Measurements from ENCODE around the gene NKX6-1. TPM values are rescaled to one million over a fixed set of nuclear protein-coding genes. Genes with fewer than 3 reads are reported as not detected.

Gene NKX6-1
- polyA plus RNA-seq, 1 of the 3 experiments (the other 2 are of a cell fraction), result not detected

- Histone ChIP-seq H3K4me1 (ENCODE audit: control insufficient read depth in 1 of 2, insufficient read depth in 2 of 2, low read depth in 1 of 2, low read length in 1 of 2) (no peaks in the 10 kb centered on the region), H3K4me3 (ENCODE audit: low read depth in 2 of 2, low read length in 1 of 2) (no peak overlapping the region), H3K27me3 (ENCODE audit: insufficient read depth) (peaks cover 31% of the 10 kb centered on the region; the same call in 1 of the 2 replicates), H3K9me2 (no peaks in the 10 kb centered on the region), H3F3A (replicated peaks; ENCODE audit: insufficient read depth) (no peaks in the 10 kb centered on the region), H3K4me2 (no peak overlapping the region), H3K36me3 (replicated peaks in 1 of 2; ENCODE audit: control insufficient read depth in 1 of 2, insufficient read depth in 2 of 2, low read length in 1 of 2) (no peaks in the 10 kb centered on the region), H2AFZ (ENCODE audit: low read depth) (no peak overlapping the region), H3K9ac (no peak overlapping the region), H3K9me3 (no peaks in the 10 kb centered on the region), H3K79me2 (ENCODE audit: insufficient read depth) (no peaks in the 10 kb centered on the region), H4K20me1 (ENCODE audit: insufficient read depth) (no peaks in the 10 kb centered on the region), H3K27ac (ENCODE audit: low read depth in 2 of 2, low read length in 1 of 2) (no peak overlapping the region)
- CTCF ChIA-PET, result interaction anchor here (1.0 to 1.6 kb wide), 4 partner anchors 9 to 870 kb away, joined by 3 to 4 read pairs (median 4); no protein-coding TSS in a partner anchor
- no peak for TF ChIP-seq CHD2 (IDR thresholded peaks at IDR 0.05; ENCODE audit: low read length, partially characterized antibody)
- no peak for TF ChIP-seq EP300 (IDR thresholded peaks at IDR 0.05; ENCODE audit: borderline replicate concordance in 1 of 2, low read depth in 1 of 2, low read length in 1 of 2)
- TF ChIP-seq EZH2phosphoT487 (IDR thresholded peaks at IDR 0.05; ENCODE audit: borderline replicate concordance, low read depth), result no peak
- TF ChIP-seq MAX (IDR thresholded peaks at IDR 0.05; ENCODE audit: low read depth), result no peak
- TF ChIP-seq FOXM1 (IDR thresholded peaks at IDR 0.05; ENCODE audit: low read depth), result no peak
- 11% methylated on average over 5 of the region's 5 CpGs for WGBS (ENCODE audit: low lambda C conversion rate)
- POLR2A ChIA-PET, result no interaction called here
- no peak for DNase-seq
Measured at GRCh38 chr4:84512277-84512676, 13.2 kb upstream of the NKX6-1 start.

- H3K27ac ChIP-seq (ENCODE audit: low read depth in 2 of 2, low read length in 1 of 2), result no peak overlapping the region
- no peak overlapping the region for H2AFZ ChIP-seq (ENCODE audit: low read depth)
- no peaks in the 10 kb centered on the region for H4K20me1 ChIP-seq (ENCODE audit: insufficient read depth)
- H3F3A ChIP-seq (replicated peaks; ENCODE audit: insufficient read depth), result no peaks in the 10 kb centered on the region
- POLR2A ChIA-PET, result no interaction called here
- no peak for DNase-seq
- no peak overlapping the region for H3K4me2 ChIP-seq
- H3K36me3 ChIP-seq (replicated peaks in 1 of 2; ENCODE audit: control insufficient read depth in 1 of 2, insufficient read depth in 2 of 2, low read length in 1 of 2), result no peaks in the 10 kb centered on the region
- H3K9ac ChIP-seq, result no peak overlapping the region
- H3K9me2 ChIP-seq, result no peaks in the 10 kb centered on the region
- no peak overlapping the region for H3K4me3 ChIP-seq (ENCODE audit: low read depth in 2 of 2, low read length in 1 of 2)
- H3K4me1 ChIP-seq (ENCODE audit: control insufficient read depth in 1 of 2, insufficient read depth in 2 of 2, low read depth in 1 of 2, low read length in 1 of 2), result no peaks in the 10 kb centered on the region
- WGBS (ENCODE audit: low lambda C conversion rate), result 25% methylated on average over 3 of the region's 3 CpGs
- H3K79me2 ChIP-seq (ENCODE audit: insufficient read depth), result no peaks in the 10 kb centered on the region
- H3K27me3 ChIP-seq (ENCODE audit: insufficient read depth), result peaks cover 31% of the 10 kb centered on the region; the same call in 1 of the 2 replicates
- CTCF ChIA-PET, result interaction anchor here (1.0 to 1.6 kb wide), 4 partner anchors 8 to 741 kb away, joined by 4 read pairs; no protein-coding TSS in a partner anchor
- no peaks in the 10 kb centered on the region for H3K9me3 ChIP-seq
- no peak for TF ChIP-seq MEF2A (IDR thresholded peaks at IDR 0.05; ENCODE audit: borderline replicate concordance, low read depth)
- no peak for TF ChIP-seq IRF3 (IDR thresholded peaks at IDR 0.05; ENCODE audit: low read depth, low read length)
- TF ChIP-seq ELF1 (IDR thresholded peaks at IDR 0.05), result no peak
- no peak for TF ChIP-seq MAX (IDR thresholded peaks at IDR 0.05; ENCODE audit: low read depth)
- no peak for TF ChIP-seq MXI1 (IDR thresholded peaks at IDR 0.05; ENCODE audit: low read depth, low read length)
- no peak for TF ChIP-seq TAF1 (IDR thresholded peaks at IDR 0.05; ENCODE audit: borderline replicate concordance, low read depth, low read length)
- no peak for TF ChIP-seq ZBTB33 (IDR thresholded peaks at IDR 0.05; ENCODE audit: borderline replicate concordance, low read depth)
- TF ChIP-seq EZH2phosphoT487 (IDR thresholded peaks at IDR 0.05; ENCODE audit: borderline replicate concordance, low read depth), result no peak
- no peak for TF ChIP-seq NFIC (IDR thresholded peaks at IDR 0.05; ENCODE audit: borderline replicate concordance)
- no peak for TF ChIP-seq RAD21 (IDR thresholded peaks at IDR 0.05; ENCODE audit: low read length)
- no peak for TF ChIP-seq FOXJ3 (CRISPR knock-in tag; IDR thresholded peaks at IDR 0.05)
Measured at GRCh38 chr4:84511703-84512102, 12.6 kb upstream of the NKX6-1 start.

Data from SK-N-SH (cell line).